ENCODE data around the gene TUBB1.

TUBB1 gene

GRCh38 chr20:58989196-58989595 is 30.0 kb upstream of the TUBB1 start:
- DNase-seq (ENCODE audit: low read depth, low spot score): no peak

- DNase-seq (ENCODE audit: low read depth, low spot score): no peak
Observed at GRCh38 chr20:58990651-58991445, 28.4 kb upstream of the TUBB1 start.

- no peak for DNase-seq (ENCODE audit: low read depth, low spot score)
Observed at GRCh38 chr20:58991715-58992114, 27.5 kb upstream of the TUBB1 start.

- no peak for DNase-seq (ENCODE audit: low read depth, low spot score)
Observed at GRCh38 chr20:58992911-58993310, 26.3 kb upstream of the TUBB1 start.

GRCh38 chr20:58993332-58994248 is 25.6 kb upstream of the TUBB1 start:
- no peak for DNase-seq (ENCODE audit: low read depth, low spot score)

- no peak for DNase-seq (ENCODE audit: low read depth, low spot score)
Observed at GRCh38 chr20:58994390-58995159, 24.7 kb upstream of the TUBB1 start.

- no peak for DNase-seq (ENCODE audit: low read depth, low spot score)
Observed at GRCh38 chr20:58995461-58996225, 23.6 kb upstream of the TUBB1 start.

- no peak for DNase-seq (ENCODE audit: low read depth, low spot score)
Observed at GRCh38 chr20:58996226-58996611, 23.0 kb upstream of the TUBB1 start.

GRCh38 chr20:58997141-58997770 is 22.0 kb upstream of the TUBB1 start:
- no peak for DNase-seq (ENCODE audit: low read depth, low spot score)

- no peak for DNase-seq (ENCODE audit: low read depth, low spot score)
Observed at GRCh38 chr20:58998656-58999055, 20.6 kb upstream of the TUBB1 start.

- no peak for DNase-seq (ENCODE audit: low read depth, low spot score)
Observed at GRCh38 chr20:59000326-59000725, 18.9 kb upstream of the TUBB1 start.

- DNase-seq (ENCODE audit: low read depth, low spot score): no peak
Observed at GRCh38 chr20:59001068-59001448, 18.2 kb upstream of the TUBB1 start.

- DNase-seq (ENCODE audit: low read depth, low spot score): no peak
Observed at GRCh38 chr20:59001449-59002171, 17.6 kb upstream of the TUBB1 start.

- no peak for DNase-seq (ENCODE audit: low read depth, low spot score)
Observed at GRCh38 chr20:59002388-59002787, 16.8 kb upstream of the TUBB1 start.

- no peak for DNase-seq (ENCODE audit: low read depth, low spot score)
Observed at GRCh38 chr20:59002874-59003399, 16.3 kb upstream of the TUBB1 start.

GRCh38 chr20:59003836-59004492 is 15.3 kb upstream of the TUBB1 start:
- DNase-seq (ENCODE audit: low read depth, low spot score): no peak

GRCh38 chr20:59004493-59004762 is 14.8 kb upstream of the TUBB1 start:
- DNase-seq (ENCODE audit: low read depth, low spot score): no peak

- DNase-seq (ENCODE audit: low read depth, low spot score): no peak
Observed at GRCh38 chr20:59004763-59005522, 14.3 kb upstream of the TUBB1 start.
